K562 (cell line): Measurements from ENCODE around the gene SKIL. TPM values are rescaled to one million over a fixed set of nuclear protein-coding genes. Genes with fewer than 3 reads are reported as not detected.

Experiments
- ATAC-seq: fragments of 200-7000 bp; cut with Tn5 transposase; 3 replicates; pipeline ENCODE4 v1.9.1; 2020; ENCODE audit warnings: moderate library complexity
- BruUV-seq: library from RNA; stranded (reverse); fragments of 400-500 nt; replicated peaks from 2 replicates; lab custom pipeline; 2021; lab: Mats Ljungman, UMichigan
- CTCF ChIA-PET: fragments of 300-600 bp; formaldehyde crosslinking; extraction: SDS; loops from one replicate; lab custom pipeline; 2021; ENCODE audit warnings: low intra/inter-chr PET ratio; lab: Yijun Ruan, JAX
- POLR2A ChIA-PET: fragments of 300-600, 350-650 bp; sonication (Branson Sonifier 250); formaldehyde crosslinking; extraction: SDS; loops from one replicate; lab custom pipeline; 2021; ENCODE audit warnings: antibody characterized with exemption, inconsistent platforms; lab: Yijun Ruan, JAX
- DNase-seq, 4 experiments: peaks; one replicate each; pipeline versions ENCODE4 v3.0.0 to v3.0.0-alpha.2; 2011 to 2018; ENCODE audit warnings: low spot score in 3 of 4, mixed read lengths in 3 of 4; ENCODE audit errors: extremely low read depth in 1 of 4
- FAIRE-seq: peaks from 2 replicates; lab custom pipeline; 2011; peaks lifted over from hg19 to GRCh38; lab: Jason Lieb, UNC
- H2AFZ ChIP-seq: 2 replicates; pipeline ENCODE4 v1.6.0; 2011; ENCODE audit warnings: low read depth, low read length, control low read depth, inconsistent platforms
- H3K27ac ChIP-seq: fragments of 200-600 bp; 3 replicates; pipeline ENCODE4 v1.8.0; 2011; ENCODE audit warnings: low read depth, mild to moderate bottlenecking, control low read depth, inconsistent platforms, low read length, moderate library complexity, mixed read lengths; ENCODE audit errors: extremely low read depth
- H3K27me3 ChIP-seq, 2 experiments: fragments of 300-600 bp in 1 of 2; 2 replicates in 1 of 2; 3 replicates in 1 of 2; pipeline versions ENCODE4 v1.6.0 to v1.8.0; 2011; ENCODE audit warnings: inconsistent platforms in 2 of 2, low read length in 2 of 2, mild to moderate bottlenecking in 1 of 2, mixed read lengths in 1 of 2, moderate library complexity in 1 of 2; ENCODE audit not compliant: control insufficient read depth in 2 of 2, insufficient read depth in 2 of 2
- H3K36me3 ChIP-seq: fragments of 300-600 bp; 3 replicates; pipeline ENCODE4 v1.8.0; 2011; ENCODE audit warnings: mild to moderate bottlenecking, low read length, inconsistent platforms; ENCODE audit not compliant: control insufficient read depth, insufficient read depth
- H3K4me1 ChIP-seq, 2 experiments: fragments of 200-600 bp in 1 of 2; replicated peaks in 1 of 2; 2 replicates in 1 of 2; 3 replicates in 1 of 2; pipeline versions ENCODE4 v1.5.1 to v1.8.0; 2011; ENCODE audit warnings: inconsistent platforms in 2 of 2, low read length in 2 of 2, mild to moderate bottlenecking in 1 of 2, mixed read lengths in 1 of 2, moderate library complexity in 1 of 2; ENCODE audit not compliant: control insufficient read depth in 2 of 2, insufficient read depth in 2 of 2
- H3K4me2 ChIP-seq: 2 replicates; pipeline ENCODE4 v1.6.1; 2011; ENCODE audit warnings: low read length, control low read depth, inconsistent platforms, mixed read lengths; ENCODE audit not compliant: insufficient read depth
- H3K4me3 ChIP-seq: fragments of 200-600 bp; sonication (generic), shearing (Covaris generic); 2 replicates; pipeline ENCODE4 v1.5.1; 2016; ENCODE audit warnings: control low read depth, inconsistent platforms
- H3K79me2 ChIP-seq: fragments of 200-600 bp; 3 replicates; pipeline ENCODE4 v1.8.0; 2011; ENCODE audit warnings: low read length, inconsistent platforms; ENCODE audit not compliant: control insufficient read depth, insufficient read depth
- H3K9ac ChIP-seq, 2 experiments: 2 replicates each; pipeline versions ENCODE4 v1.6.0 to v1.6.1; 2011; ENCODE audit warnings: low read depth in 2 of 2, low read length in 2 of 2, control low read depth in 1 of 2, inconsistent platforms in 1 of 2, mild to moderate bottlenecking in 1 of 2, mixed read lengths in 1 of 2; ENCODE audit not compliant: insufficient read depth in 1 of 2
- H3K9me1 ChIP-seq: one replicate; pipeline ENCODE4 v1.6.0; 2011; ENCODE audit warnings: inconsistent platforms, mild to moderate bottlenecking, low read length, moderate library complexity; ENCODE audit not compliant: control insufficient read depth, insufficient read depth
- H3K9me3 ChIP-seq: replicated peaks from 2 replicates; pipeline ENCODE4 v1.5.1; 2011; ENCODE audit warnings: low read depth, low read length, inconsistent platforms; ENCODE audit not compliant: control insufficient read depth, insufficient read depth
- H4K20me1 ChIP-seq: replicated peaks from 2 replicates; pipeline ENCODE4 v1.6.1; 2011; ENCODE audit warnings: low read length, inconsistent platforms, mixed read lengths; ENCODE audit not compliant: control insufficient read depth, insufficient read depth
- EZH2 ChIP-seq: IDR thresholded peaks from 2 replicates; pipeline ENCODE4 v1.6.1; 2012; ENCODE audit warnings: low read depth, mild to moderate bottlenecking, inconsistent platforms, low read length, borderline replicate concordance
- GMEB1 ChIP-seq: fragments of 250-450 bp; sonication (Bioruptor Pico); IDR thresholded peaks from 2 replicates; pipeline ENCODE4 v1.4.0; 2020; ENCODE audit warnings: mild to moderate bottlenecking
- MGA ChIP-seq: fragments of 450-650 bp; IDR thresholded peaks from 2 replicates; pipeline ENCODE4 v1.6.1; 2016; ENCODE audit warnings: mild to moderate bottlenecking, moderate library complexity
- WGBS: fragments of 100-300 bp; shearing (Covaris generic); methylation state at CpG from one replicate; pipeline ENCODE4 v1.1.6; 2016; ENCODE audit warnings: low coverage, mixed read lengths; ENCODE audit not compliant: insufficient coverage; ENCODE audit errors: missing lambda C conversion rate; 5-methylcytosine and 5-hydroxymethylcytosine counted together
- in situ Hi-C: fragments of 300-500 bp; cut with MboI; formaldehyde crosslinking; loops from 4 replicates; pipeline ENCODE4 v1.15.0; 2018; ENCODE audit warnings: inconsistent platforms, mixed read lengths
- intact Hi-C: fragments of 100-400 bp; cut with micrococcal nuclease; formaldehyde crosslinking; loops from 2 replicates; pipeline ENCODE4 v1.14.2; 2022
- polyA plus RNA-seq, 8 experiments: library from polyadenylated mRNA; depleted of rRNA in 4 of 8; stranded (reverse) in 5 of 8; unstranded in 3 of 8; fragments of >200 nt; fragmentation: Nextera tagmentation in 2 of 8; fragmentation: Illumina TruSeq in 1 of 8; extraction: Ambion mirVana in 2 of 8; extraction: Trizol in 1 of 8; gene quantifications; 2 replicates each; pipeline versions ENCODE4 v1.2.1 to v1.2.3, GENCODE V29; 2011 to 2014; ENCODE audit warnings: inconsistent platforms in 1 of 8, missing spikeins in 1 of 8
- total RNA-seq, 7 experiments: library from RNA; depleted of rRNA in 6 of 7; stranded (reverse); fragments of >200 nt in 6 of 7; fragmentation: Illumina TruSeq in 2 of 7; extraction: Trizol in 2 of 7; gene quantifications; 2 replicates each; pipeline versions ENCODE4 v1.2.1 to v1.2.3, GENCODE V29; 2011 to 2021; ENCODE audit warnings: low replicate concordance in 1 of 7

SKIL gene
- total and polyA plus RNA-seq, 9 of the 15 experiments (the other 6 are each of a cell fraction or from before 2014, with no cell fraction given), result 4.3 to 19.1 (median 9.7) TPM

- Histone ChIP-seq H4K20me1 (no peaks in the 10 kb centered on the region), H3K79me2 (no peaks in the 10 kb centered on the region), H3K4me3 (no peak overlapping the region), H3K27ac (no peak overlapping the region), H3K9ac (no peak overlapping the region), H2AFZ (no peak overlapping the region), H3K27me3 (no peaks in the 10 kb centered on the region; a peak in 1 of 5 replicates), H3K9me1 (no peaks in the 10 kb centered on the region), H3K4me2 (no peak overlapping the region), H3K9me3 (no peaks in the 10 kb centered on the region), H3K4me1 (peaks cover 0 to 5% of the 10 kb centered on the region in 2 experiments; a peak in 3 of 5 replicates), H3K36me3 (no peaks in the 10 kb centered on the region)
- POLR2A ChIA-PET, result interaction anchor here (0.6 kb wide), 1 partner anchor 12 kb away, joined by 5 read pairs; no protein-coding TSS in a partner anchor
- DNase-seq (no peak), FAIRE-seq (no peak), ATAC-seq (no peak)
- CTCF ChIA-PET, result no interaction called here
- in situ Hi-C loops, result no loop called here
- BruUV-seq, result no TSS peak
- intact Hi-C loops, result no loop called here
- 15% methylated on average over 3 of the region's 3 CpGs for WGBS
- TF ChIP-seq EZH2, result no peak
- TF ChIP-seq MGA, result no peak
- no peak for TF ChIP-seq GMEB1 (CRISPR knock-in tag)
Observed at GRCh38 chr3:170431054-170431453, 73.5 kb downstream of the SKIL start.
